22Rv1 (cell line): ENCODE data around the gene GAST.

Source experiments
- CTCF ChIP-seq: fragments of 450-650 bp; IDR thresholded peaks from 2 replicates; pipeline ENCODE4 v1.5.1; 2017; ENCODE audit warnings: mild to moderate bottlenecking
- ZFX ChIP-seq: fragments of 450-650 bp; IDR thresholded peaks from 2 replicates; pipeline ENCODE4 v1.6.1; 2017; ENCODE audit warnings: antibody characterized with exemption, borderline replicate concordance

- no peak for TF ChIP-seq CTCF
- no peak for TF ChIP-seq ZFX
These were observed 28.6 kb upstream of the GAST start for GRCh38 chr17:41683441-41684007.
